ENCODE results near the gene CIAO3. TPM values are rescaled to one million over a fixed set of nuclear protein-coding genes. Genes with fewer than 3 reads are reported as not detected.
"Not testable (repeated sequence)": the region's sequence is repeated elsewhere in the genome, so short reads cannot be mapped to it uniquely, and the experiment has no call there.

CIAO3 gene
- total RNA-seq, 1 donor from 2014 or later: 50.1 TPM

GRCh38 chr16:714558-715476 is 26.0 kb downstream of the CIAO3 start, which contains the start of gene METRN:
METRN (plus strand) TSS chr16:715118; CDS start chr16:715290, 172 bp downstream.
- no peak for FAIRE-seq
- peak; percentile 99 for DNase-seq (ENCODE audit: low spot score in 2 of 2)

- FAIRE-seq (no peak), DNase-seq (ENCODE audit: low spot score in 2 of 2) (no peak)
Measured at GRCh38 chr16:714079-714478, 26.7 kb downstream of the CIAO3 start.

- DNase-seq (ENCODE audit: low spot score in 2 of 2); FAIRE-seq: not testable (repeated sequence)
Measured at GRCh38 chr16:712740-713250, 28.0 kb downstream of the CIAO3 start.

GRCh38 chr16:711548-712320 is 29.1 kb downstream of the CIAO3 start:
- FAIRE-seq (no peak), DNase-seq (ENCODE audit: low spot score in 2 of 2) (peak; percentile 89 to 90)

GRCh38 chr16:711084-711483 is 29.7 kb downstream of the CIAO3 start:
- FAIRE-seq (no peak), DNase-seq (ENCODE audit: low spot score in 2 of 2) (no peak)

- DNase-seq (ENCODE audit: low spot score in 2 of 2): no peak
- FAIRE-seq: no peak
Measured at GRCh38 chr16:710500-711075, 30.2 kb downstream of the CIAO3 start.

- DNase-seq (ENCODE audit: low spot score in 2 of 2) (peak; percentile 89 to 93), FAIRE-seq (no peak)
Measured at GRCh38 chr16:709566-710499, 31.0 kb downstream of the CIAO3 start.

GRCh38 chr16:708959-709358 is 31.8 kb downstream of the CIAO3 start:
- FAIRE-seq: no peak
- no peak for DNase-seq (ENCODE audit: low spot score in 2 of 2)

GRCh38 chr16:708019-708418 is 32.8 kb downstream of the CIAO3 start:
- no peak for FAIRE-seq
- no peak for DNase-seq (ENCODE audit: low spot score in 2 of 2)

- FAIRE-seq: no peak
- DNase-seq (ENCODE audit: low spot score in 2 of 2): no peak
Measured at GRCh38 chr16:707062-707538, 33.7 kb downstream of the CIAO3 start.

GRCh38 chr16:706189-707061 is 34.4 kb downstream of the CIAO3 start:
- FAIRE-seq (no peak), DNase-seq (ENCODE audit: low spot score in 2 of 2) (no peak)

GRCh38 chr16:705431-706188 is 35.2 kb downstream of the CIAO3 start, which contains the start of gene FBXL16:
FBXL16 (minus strand) TSS chr16:705801; CDS start chr16:697405, 8,396 bp downstream.
- FAIRE-seq (no peak), DNase-seq (ENCODE audit: low spot score in 2 of 2) (peak; percentile 85 to 86)

GRCh38 chr16:704552-705380 is 36.0 kb downstream of the CIAO3 start:
- no peak for FAIRE-seq
- DNase-seq (ENCODE audit: low spot score in 2 of 2): no peak

GRCh38 chr16:704047-704446 is 36.8 kb downstream of the CIAO3 start:
- no peak for FAIRE-seq

GRCh38 chr16:703406-703805 is 37.4 kb downstream of the CIAO3 start:
- DNase-seq (ENCODE audit: low spot score in 2 of 2) (no peak), FAIRE-seq (no peak)

More at GRCh38 chr16:704047-704446, 36.8 kb downstream of the CIAO3 start:
- DNase-seq (ENCODE audit: low spot score in 2 of 2): no peak

- no peak for FAIRE-seq
- no peak for DNase-seq (ENCODE audit: low spot score in 2 of 2)
Measured at GRCh38 chr16:702341-702740, 38.5 kb downstream of the CIAO3 start.

Data from frontal cortex (tissue), 4 donors.